ENCODE results near the gene ERBB4. TPM values are rescaled to one million over a fixed set of nuclear protein-coding genes. Genes with fewer than 3 reads are reported as not detected.

The ERBB4 gene
- total RNA-seq, 1 experiment from 2014 or later, result 0.04 TPM

DNA sequence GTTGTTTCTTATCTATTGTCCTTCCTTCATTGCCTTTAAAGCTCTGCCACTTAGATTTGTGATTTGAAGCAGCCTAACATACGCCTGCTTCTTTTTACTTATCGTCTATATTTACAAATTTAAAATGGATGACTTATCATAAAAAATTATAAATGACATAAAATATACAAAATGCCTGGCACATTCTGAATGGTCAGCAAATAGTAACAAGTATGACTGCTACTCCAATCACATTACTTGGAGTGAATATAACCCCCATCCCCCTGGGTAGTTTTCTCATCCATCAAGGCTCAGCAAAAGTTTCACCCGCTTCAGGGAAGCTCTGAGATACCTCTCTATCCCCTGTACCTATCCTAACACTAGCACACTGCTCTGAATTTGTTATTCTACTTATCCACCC is 708.9 kb downstream of the ERBB4 start:
- no peak overlapping the region for H3K27ac Mint-ChIP-seq
- no peaks in the 10 kb centered on the region for H3K4me1 Mint-ChIP-seq
- Histone ChIP-seq H2AK5ac (ENCODE audit: insufficient read length, low read length) (no peak overlapping the region), H2BK5ac (ENCODE audit: insufficient read length, low read length) (no peak overlapping the region), H4K5ac (ENCODE audit: insufficient read length, low read depth, low read length) (no peak overlapping the region), H2BK120ac (ENCODE audit: low read depth, low read length, poor library complexity, severe bottlenecking) (no peak overlapping the region), H3K9ac (ENCODE audit: extremely low read depth, insufficient read length, low read length) (no peak overlapping the region), H3K79me2 (ENCODE audit: insufficient read depth, low read length) (no peaks in the 10 kb centered on the region), H3K27me3 (ENCODE audit: insufficient read depth, low read length) (no peaks in the 10 kb centered on the region), H3K4me2 (ENCODE audit: insufficient read depth, insufficient read length, low read length) (no peak overlapping the region), H3K4ac (ENCODE audit: low read depth, low read length) (no peak overlapping the region), H3K14ac (ENCODE audit: insufficient read depth, low read length) (no peak overlapping the region), H3T11ph (ENCODE audit: low read length) (no peak overlapping the region), H2BK20ac (ENCODE audit: low read depth, low read length, poor library complexity, severe bottlenecking) (no peak overlapping the region), H3K9me3 (ENCODE audit: control insufficient read depth, low read depth, low read length) (no peaks in the 10 kb centered on the region), H4K91ac (ENCODE audit: insufficient read length, low read depth, low read length) (no peak overlapping the region), H2BK15ac (ENCODE audit: low read depth, low read length) (no peak overlapping the region), H4K8ac (replicated peaks; ENCODE audit: insufficient read length, low read depth, low read length) (no peak overlapping the region), H3K56ac (ENCODE audit: insufficient read length, low read depth, low read length) (no peak overlapping the region), H3K4me1 (ENCODE audit: insufficient read depth, low read length) (no peaks in the 10 kb centered on the region), H2AFZ (ENCODE audit: low read length) (no peak overlapping the region), H3K23ac (ENCODE audit: insufficient read length, low read depth, low read length) (no peak overlapping the region), H3K27ac (ENCODE audit: insufficient read length, low read depth, low read length) (no peak overlapping the region), H3K18ac (ENCODE audit: insufficient read length, low read depth, low read length) (no peak overlapping the region), H2BK12ac (ENCODE audit: insufficient read length, low read depth, low read length) (no peak overlapping the region), H4K20me1 (ENCODE audit: control insufficient read depth, insufficient read depth, insufficient read length) (no peaks in the 10 kb centered on the region), H3K23me2 (ENCODE audit: insufficient read length, low read depth, low read length, poor library complexity, severe bottlenecking) (no peaks in the 10 kb centered on the region), H3K79me1 (ENCODE audit: insufficient read depth, low read depth, low read length, poor library complexity, severe bottlenecking) (no peaks in the 10 kb centered on the region)
- no peak for TF ChIP-seq CTCF (conservative IDR thresholded peaks at IDR 0.05)
- no peak for DNase-seq
- H3K9me3 Mint-ChIP-seq, result no peaks in the 10 kb centered on the region
- H3K4me3 Mint-ChIP-seq, result no peak overlapping the region
- H3K36me3 Mint-ChIP-seq (ENCODE audit: insufficient read depth in 1 of 3, low read depth in 3 of 3), result no peaks in the 10 kb centered on the region
- WGBS (ENCODE audit: extremely low coverage, insufficient read length, low lambda C conversion rate), result no CpG with 5 or more reads among the region's 3 CpGs
- H3K27me3 Mint-ChIP-seq (ENCODE audit: low read depth), result no peaks in the 10 kb centered on the region

All from H9 (cell line).